OCI-LY3 (cell line): ENCODE results near the gene RHPN2.

Experiments
- H2AFZ ChIP-seq: fragments of 200-600, 300-600 bp; shearing (Covaris generic); 2 replicates; pipeline ENCODE4 v1.6.0; 2014; ENCODE audit warnings: antibody characterized with exemption, low read depth, low read length
- H3K27ac ChIP-seq: fragments of 200-600, 300-600 bp; sonication (generic); 2 replicates; pipeline ENCODE4 v1.5.1; 2014; ENCODE audit warnings: mild to moderate bottlenecking, low read length, moderate library complexity, mixed read lengths
- H3K27me3 ChIP-seq: fragments of 200-600, 300-600 bp; sonication (generic); 2 replicates; pipeline ENCODE4 v1.6.1; 2014; ENCODE audit warnings: low read depth, low read length, mixed read lengths
- H3K36me3 ChIP-seq: fragments of 200-600, 300-600 bp; sonication (generic); replicated peaks from 2 replicates; pipeline ENCODE3; 2014; ENCODE audit warnings: low read depth, low read length, mixed read lengths
- H3K4me1 ChIP-seq: fragments of 300-600, 200-600 bp; sonication (generic); 2 replicates; pipeline ENCODE4 v1.6.1; 2014; ENCODE audit warnings: low read length, mixed read lengths
- H3K4me2 ChIP-seq: fragments of 200-600, 300-600 bp; sonication (generic); 2 replicates; pipeline ENCODE4 v1.6.1; 2014; ENCODE audit warnings: low read length, mixed read lengths
- H3K4me3 ChIP-seq: fragments of 300-600, 200-600 bp; sonication (generic); 2 replicates; pipeline ENCODE4 v1.5.1; 2014; ENCODE audit warnings: antibody characterized with exemption, mild to moderate bottlenecking, low read length, moderate library complexity
- H3K79me2 ChIP-seq: fragments of 300-600, 200-600 bp; shearing (Covaris generic); 2 replicates; pipeline ENCODE4 v1.6.1; 2014; ENCODE audit warnings: mild to moderate bottlenecking, low read length, mixed read lengths
- H3K9ac ChIP-seq: fragments of 300-600, 200-600 bp; shearing (Covaris generic); 2 replicates; pipeline ENCODE4 v1.6.0; 2014; ENCODE audit warnings: mild to moderate bottlenecking, low read length, moderate library complexity
- H3K9me3 ChIP-seq: fragments of 200-600, 300-600 bp; shearing (Covaris generic); 2 replicates; pipeline ENCODE4 v1.6.1; 2014; ENCODE audit warnings: low read length, mixed read lengths; ENCODE audit not compliant: insufficient read depth
- H4K20me1 ChIP-seq: fragments of 200-600, 300-600 bp; sonication (generic); 2 replicates; pipeline ENCODE4 v1.6.1; 2016; ENCODE audit warnings: low read length, mixed read lengths; ENCODE audit not compliant: insufficient read depth
- CTCF ChIP-seq: fragments of 200-600, 300-600 bp; sonication (generic); IDR thresholded peaks from 2 replicates; pipeline ENCODE4 v1.5.1; 2014; ENCODE audit warnings: antibody characterized with exemption, low read length, low read depth
- EZH2phosphoT487 ChIP-seq: fragments of 200-600 bp; shearing (Covaris generic); IDR thresholded peaks from 2 replicates; pipeline ENCODE4 v1.6.1; 2018; ENCODE audit warnings: antibody characterized with exemption, mixed run types, low read depth

RHPN2 gene

GRCh38 chr19:33108161-33108560 lies 43.5 kb upstream of the RHPN2 start:
- H3K4me2 ChIP-seq, result no peak overlapping the region
- no peak overlapping the region for H2AFZ ChIP-seq
- no peak overlapping the region for H3K4me3 ChIP-seq
- H3K9me3 ChIP-seq, result no peaks in the 10 kb centered on the region
- no peak overlapping the region for H3K9ac ChIP-seq
- H3K27me3 ChIP-seq, result no peaks in the 10 kb centered on the region
- no peak overlapping the region for H3K27ac ChIP-seq
- H3K4me1 ChIP-seq, result no peaks in the 10 kb centered on the region
- no peaks in the 10 kb centered on the region for H3K79me2 ChIP-seq
- peaks cover 21% of the 10 kb centered on the region for H3K36me3 ChIP-seq
- H4K20me1 ChIP-seq, result no peaks in the 10 kb centered on the region
- TF ChIP-seq EZH2phosphoT487 (no peak), CTCF (no peak)

- Histone ChIP-seq H3K9ac (no peak overlapping the region), H3K27ac (no peak overlapping the region), H2AFZ (no peak overlapping the region), H3K4me2 (no peak overlapping the region), H3K79me2 (no peaks in the 10 kb centered on the region), H3K4me1 (no peaks in the 10 kb centered on the region), H3K27me3 (no peaks in the 10 kb centered on the region), H4K20me1 (no peaks in the 10 kb centered on the region), H3K4me3 (no peak overlapping the region), H3K9me3 (no peaks in the 10 kb centered on the region), H3K36me3 (peaks cover 15% of the 10 kb centered on the region)
- TF ChIP-seq EZH2phosphoT487 (no peak), CTCF (no peak)
Measured at GRCh38 chr19:33102893-33103292, 38.2 kb upstream of the RHPN2 start.

- no peak for TF ChIP-seq CTCF
- no peak for TF ChIP-seq EZH2phosphoT487
- Histone ChIP-seq H3K36me3 (peaks cover 17% of the 10 kb centered on the region), H3K27ac (no peak overlapping the region), H3K9me3 (no peaks in the 10 kb centered on the region), H3K79me2 (no peaks in the 10 kb centered on the region), H3K4me3 (no peak overlapping the region), H2AFZ (no peak overlapping the region), H3K27me3 (no peaks in the 10 kb centered on the region), H3K4me1 (no peaks in the 10 kb centered on the region), H3K9ac (no peak overlapping the region), H3K4me2 (no peak overlapping the region), H4K20me1 (no peaks in the 10 kb centered on the region)
Measured at GRCh38 chr19:33100894-33101644, 36.4 kb upstream of the RHPN2 start.

- TF ChIP-seq CTCF (no peak), EZH2phosphoT487 (no peak)
- H3K79me2 ChIP-seq, result no peaks in the 10 kb centered on the region
- H3K27me3 ChIP-seq, result no peaks in the 10 kb centered on the region
- H2AFZ ChIP-seq, result no peak overlapping the region
- no peak overlapping the region for H3K4me3 ChIP-seq
- H3K4me2 ChIP-seq, result no peak overlapping the region
- H4K20me1 ChIP-seq, result no peaks in the 10 kb centered on the region
- H3K4me1 ChIP-seq, result no peaks in the 10 kb centered on the region
- H3K27ac ChIP-seq, result no peak overlapping the region
- no peaks in the 10 kb centered on the region for H3K9me3 ChIP-seq
- H3K36me3 ChIP-seq, result peaks cover 32% of the 10 kb centered on the region
- H3K9ac ChIP-seq, result no peak overlapping the region
Measured at GRCh38 chr19:33098055-33098534, 33.4 kb upstream of the RHPN2 start.
